ENCODE data around the gene GANAB.
A peak's percentile ranks its signal among the peaks of the same experiment; 100 is the strongest.
"Not testable (repeated sequence)": the region's sequence is repeated elsewhere in the genome, so short reads cannot be mapped to it uniquely, and the experiment has no call there.

GANAB gene

GRCh38 chr11:62665075-62665598 lies 18.7 kb upstream of the GANAB start, which contains the start of the genes C11orf98 and CSKMT:
C11orf98 (minus strand) TSS chr11:62665210; CDS start chr11:62665169, 41 bp downstream.
CSKMT (plus strand) TSS chr11:62665312; CDS start chr11:62665880, 568 bp downstream.
- H3K27ac ChIP-seq = peak within 1 kb of the TSS; percentile 95
- no peak for TF ChIP-seq CTCF (conservative IDR thresholded peaks at IDR 0.05)

- H3K27ac ChIP-seq = peak overlapping the region; percentile 95
- TF ChIP-seq CTCF (conservative IDR thresholded peaks at IDR 0.05) = no peak
These were observed 18.1 kb upstream of the GANAB start for GRCh38 chr11:62664405-62665074.

GRCh38 chr11:62656796-62657429 lies 10.5 kb upstream of the GANAB start:
- no peak for TF ChIP-seq CTCF (conservative IDR thresholded peaks at IDR 0.05)
- no peak overlapping the region for H3K27ac ChIP-seq

- H3K27ac ChIP-seq = peak overlapping the region; percentile 88
- no peak for TF ChIP-seq CTCF (conservative IDR thresholded peaks at IDR 0.05)
These were observed 7.9 kb upstream of the GANAB start for GRCh38 chr11:62654297-62654696.

GRCh38 chr11:62652161-62653006 lies 6.0 kb upstream of the GANAB start:
- TF ChIP-seq CTCF (conservative IDR thresholded peaks at IDR 0.05) = no peak
- peak overlapping the region; percentile 88 for H3K27ac ChIP-seq

GRCh38 chr11:62650283-62650682 lies 3.9 kb upstream of the GANAB start:
- not testable (repeated sequence) for H3K27ac ChIP-seq

- TF ChIP-seq CTCF (conservative IDR thresholded peaks at IDR 0.05) = no peak
- H3K27ac ChIP-seq = no peak overlapping the region
These were observed 3.1 kb upstream of the GANAB start for GRCh38 chr11:62649486-62649885.

Data from VCaP (cell line).